ENCODE data around the gene C3orf33.

Gene C3orf33

GRCh38 chr3:155780291-155780690, 25.8 kb downstream of the C3orf33 start:
- ATAC-seq (ENCODE audit: insufficient read depth, low read depth) (no peak), DNase-seq (no peak)
- no peak overlapping the region for H2AFZ ChIP-seq (ENCODE audit: low read depth, low read length)
- no peaks in the 10 kb centered on the region for H3K79me2 ChIP-seq (ENCODE audit: insufficient read depth, low read length)
- H3K4me1 ChIP-seq (ENCODE audit: insufficient read depth, low read length): no peaks in the 10 kb centered on the region
- no peaks in the 10 kb centered on the region for H3K27me3 ChIP-seq (ENCODE audit: insufficient read depth, low read length, poor library complexity)
- peaks cover 7% of the 10 kb centered on the region for H3K9me3 ChIP-seq (ENCODE audit: insufficient read depth, low read length, severe bottlenecking)
- H3K36me3 ChIP-seq (ENCODE audit: insufficient read depth, low read length): peaks cover 3% of the 10 kb centered on the region; the same call in 1 of the 2 replicates
- no peak overlapping the region for H3K27ac ChIP-seq (ENCODE audit: low read length)
- no peak overlapping the region for H3K9ac ChIP-seq (ENCODE audit: low read depth, low read length)
- H3K4me2 ChIP-seq (ENCODE audit: insufficient read depth, low read length): no peak overlapping the region
- no peaks in the 10 kb centered on the region for H4K20me1 ChIP-seq (ENCODE audit: insufficient read depth, low read length)
- no peak for TF ChIP-seq EZH2 (IDR thresholded peaks at IDR 0.05; ENCODE audit: borderline replicate concordance, low read depth, low read length, severe bottlenecking)
- no peak for TF ChIP-seq CTCF (IDR thresholded peaks at IDR 0.05; ENCODE audit: borderline replicate concordance, extremely low read depth, low read length, poor library complexity, severe bottlenecking)
- no peak overlapping the region for H3K4me3 ChIP-seq (ENCODE audit: low read depth in 1 of 2, low read length in 2 of 2)

- no peak overlapping the region for H3K4me3 ChIP-seq (ENCODE audit: low read depth in 1 of 2, low read length in 2 of 2)
- no peak overlapping the region for H3K9ac ChIP-seq (ENCODE audit: low read depth, low read length)
- no peak overlapping the region for H3K27ac ChIP-seq (ENCODE audit: low read length)
- H3K36me3 ChIP-seq (ENCODE audit: insufficient read depth, low read length): no peaks in the 10 kb centered on the region; the same call in 1 of the 2 replicates
- no peaks in the 10 kb centered on the region for H3K79me2 ChIP-seq (ENCODE audit: insufficient read depth, low read length)
- H3K27me3 ChIP-seq (ENCODE audit: insufficient read depth, low read length, poor library complexity): no peaks in the 10 kb centered on the region
- no peaks in the 10 kb centered on the region for H4K20me1 ChIP-seq (ENCODE audit: insufficient read depth, low read length)
- no peak overlapping the region for H2AFZ ChIP-seq (ENCODE audit: low read depth, low read length)
- H3K4me1 ChIP-seq (ENCODE audit: insufficient read depth, low read length): no peaks in the 10 kb centered on the region
- no peak overlapping the region for H3K4me2 ChIP-seq (ENCODE audit: insufficient read depth, low read length)
- peaks cover 7% of the 10 kb centered on the region for H3K9me3 ChIP-seq (ENCODE audit: insufficient read depth, low read length, severe bottlenecking)
- no peak for TF ChIP-seq EZH2 (IDR thresholded peaks at IDR 0.05; ENCODE audit: borderline replicate concordance, low read depth, low read length, severe bottlenecking)
- no peak for TF ChIP-seq CTCF (IDR thresholded peaks at IDR 0.05; ENCODE audit: borderline replicate concordance, extremely low read depth, low read length, poor library complexity, severe bottlenecking)
- DNase-seq (no peak), ATAC-seq (ENCODE audit: insufficient read depth, low read depth) (no peak)
These were observed 27.6 kb downstream of the C3orf33 start for GRCh38 chr3:155778462-155778861.

- H2AFZ ChIP-seq (ENCODE audit: low read depth, low read length): no peak overlapping the region
- no peaks in the 10 kb centered on the region for H3K4me1 ChIP-seq (ENCODE audit: insufficient read depth, low read length)
- H3K27me3 ChIP-seq (ENCODE audit: insufficient read depth, low read length, poor library complexity): no peaks in the 10 kb centered on the region
- H3K4me2 ChIP-seq (ENCODE audit: insufficient read depth, low read length): no peak overlapping the region
- peaks cover 16% of the 10 kb centered on the region for H3K9me3 ChIP-seq (ENCODE audit: insufficient read depth, low read length, severe bottlenecking)
- no peaks in the 10 kb centered on the region for H3K79me2 ChIP-seq (ENCODE audit: insufficient read depth, low read length)
- H3K36me3 ChIP-seq (ENCODE audit: insufficient read depth, low read length): peaks cover 26% of the 10 kb centered on the region
- DNase-seq (no peak), ATAC-seq (ENCODE audit: insufficient read depth, low read depth) (no peak)
- no peak overlapping the region for H3K27ac ChIP-seq (ENCODE audit: low read length)
- H3K9ac ChIP-seq (ENCODE audit: low read depth, low read length): no peak overlapping the region
- no peak overlapping the region for H3K4me3 ChIP-seq (ENCODE audit: low read depth in 1 of 2, low read length in 2 of 2)
- TF ChIP-seq CTCF (IDR thresholded peaks at IDR 0.05; ENCODE audit: borderline replicate concordance, extremely low read depth, low read length, poor library complexity, severe bottlenecking) (no peak), EZH2 (IDR thresholded peaks at IDR 0.05; ENCODE audit: borderline replicate concordance, low read depth, low read length, severe bottlenecking) (no peak)
- no peaks in the 10 kb centered on the region for H4K20me1 ChIP-seq (ENCODE audit: insufficient read depth, low read length)
These were observed 33.3 kb downstream of the C3orf33 start for GRCh38 chr3:155772801-155773200.

- no peak overlapping the region for H2AFZ ChIP-seq (ENCODE audit: low read depth, low read length)
- no peak overlapping the region for H3K4me2 ChIP-seq (ENCODE audit: insufficient read depth, low read length)
- no peak overlapping the region for H3K27ac ChIP-seq (ENCODE audit: low read length)
- H3K27me3 ChIP-seq (ENCODE audit: insufficient read depth, low read length, poor library complexity): no peaks in the 10 kb centered on the region
- peaks cover 16% of the 10 kb centered on the region for H3K9me3 ChIP-seq (ENCODE audit: insufficient read depth, low read length, severe bottlenecking)
- H3K36me3 ChIP-seq (ENCODE audit: insufficient read depth, low read length): peaks cover 29% of the 10 kb centered on the region
- ATAC-seq (ENCODE audit: insufficient read depth, low read depth) (no peak), DNase-seq (no peak)
- H3K9ac ChIP-seq (ENCODE audit: low read depth, low read length): no peak overlapping the region
- H3K4me1 ChIP-seq (ENCODE audit: insufficient read depth, low read length): no peaks in the 10 kb centered on the region
- no peaks in the 10 kb centered on the region for H4K20me1 ChIP-seq (ENCODE audit: insufficient read depth, low read length)
- H3K79me2 ChIP-seq (ENCODE audit: insufficient read depth, low read length): no peaks in the 10 kb centered on the region
- TF ChIP-seq CTCF (IDR thresholded peaks at IDR 0.05; ENCODE audit: borderline replicate concordance, extremely low read depth, low read length, poor library complexity, severe bottlenecking) (no peak), EZH2 (IDR thresholded peaks at IDR 0.05; ENCODE audit: borderline replicate concordance, low read depth, low read length, severe bottlenecking) (no peak)
- H3K4me3 ChIP-seq (ENCODE audit: low read depth in 1 of 2, low read length in 2 of 2): no peak overlapping the region
These were observed 35.0 kb downstream of the C3orf33 start for GRCh38 chr3:155771126-155771525.

Measured in DND-41 (cell line).